ENCODE measurements around the gene SATB2.

DNA sequence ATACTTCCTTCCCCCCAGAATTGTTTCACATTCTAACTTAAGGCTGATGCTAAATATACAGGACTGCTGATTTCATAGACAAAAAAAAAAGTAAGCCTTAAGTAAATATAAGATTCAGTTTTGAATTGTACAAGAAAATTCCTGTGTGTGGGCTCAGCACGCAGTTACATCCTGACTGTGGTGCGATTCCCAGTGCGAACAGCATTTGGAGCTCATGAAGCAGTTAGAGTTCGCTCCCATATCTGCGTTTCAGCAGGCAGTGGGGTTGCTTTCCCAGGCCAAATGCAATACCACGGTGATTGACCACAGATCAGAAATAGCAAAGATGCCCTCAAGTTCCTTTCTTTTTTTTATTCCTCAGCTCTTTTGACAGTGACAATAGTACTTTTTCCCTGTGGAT lies 75.6 kb downstream of the SATB2 start:
- TF ChIP-seq, protein P1, sequence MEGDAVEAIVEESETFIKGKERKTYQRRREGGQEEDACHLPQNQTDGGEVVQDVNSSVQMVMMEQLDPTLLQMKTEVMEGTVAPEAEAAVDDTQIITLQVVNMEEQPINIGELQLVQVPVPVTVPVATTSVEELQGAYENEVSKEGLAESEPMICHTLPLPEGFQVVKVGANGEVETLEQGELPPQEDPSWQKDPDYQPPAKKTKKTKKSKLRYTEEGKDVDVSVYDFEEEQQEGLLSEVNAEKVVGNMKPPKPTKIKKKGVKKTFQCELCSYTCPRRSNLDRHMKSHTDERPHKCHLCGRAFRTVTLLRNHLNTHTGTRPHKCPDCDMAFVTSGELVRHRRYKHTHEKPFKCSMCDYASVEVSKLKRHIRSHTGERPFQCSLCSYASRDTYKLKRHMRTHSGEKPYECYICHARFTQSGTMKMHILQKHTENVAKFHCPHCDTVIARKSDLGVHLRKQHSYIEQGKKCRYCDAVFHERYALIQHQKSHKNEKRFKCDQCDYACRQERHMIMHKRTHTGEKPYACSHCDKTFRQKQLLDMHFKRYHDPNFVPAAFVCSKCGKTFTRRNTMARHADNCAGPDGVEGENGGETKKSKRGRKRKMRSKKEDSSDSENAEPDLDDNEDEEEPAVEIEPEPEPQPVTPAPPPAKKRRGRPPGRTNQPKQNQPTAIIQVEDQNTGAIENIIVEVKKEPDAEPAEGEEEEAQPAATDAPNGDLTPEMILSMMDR (IDR thresholded peaks at IDR 0.05): no peak
- TF ChIP-seq POLR2A (IDR thresholded peaks at IDR 0.05): no peak
